ENCODE results near the gene PLXNA4. TPM values are rescaled to one million over a fixed set of nuclear protein-coding genes. Genes with fewer than 3 reads are reported as not detected.

Gene PLXNA4
- total RNA-seq, 4 donors from 2014 or later = 4.8 to 19.7 (median 10.7) TPM

DNA sequence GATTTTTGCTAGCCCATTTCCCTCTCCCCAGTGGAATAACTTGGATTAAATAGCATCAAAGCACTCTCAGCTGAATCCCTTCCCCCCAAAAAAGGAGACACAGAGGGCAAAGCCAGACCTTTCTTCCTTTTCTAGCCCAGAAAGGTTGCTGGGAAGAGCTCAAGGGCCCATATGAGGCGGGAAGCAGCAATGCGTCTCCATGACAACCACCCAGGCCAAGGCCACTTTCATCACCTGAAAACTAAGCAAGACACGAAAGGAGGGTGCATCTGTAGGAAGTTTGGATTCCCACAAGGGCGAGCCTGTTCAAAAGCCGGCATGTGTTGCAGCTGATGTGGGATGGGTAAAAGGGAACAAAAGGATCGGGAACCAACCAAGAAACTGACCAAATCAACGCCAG lies 229.1 kb downstream of the PLXNA4 start:
- no peak for ATAC-seq
- Histone ChIP-seq H3K27me3 (peaks cover 13% of the 10 kb centered on the region), H3K36me3 (no peaks in the 10 kb centered on the region), H3K27ac (no peak overlapping the region), H3K4me3 (no peak overlapping the region), H3K9me3 (no peaks in the 10 kb centered on the region), H3K4me1 (peaks cover 0 to 8% (median 4%) of the 10 kb centered on the region in 3 donors)
- TF ChIP-seq POLR2A (IDR thresholded peaks at IDR 0.05) (no peak), POLR2AphosphoS5 (IDR thresholded peaks at IDR 0.05) (no peak), EP300 (IDR thresholded peaks at IDR 0.05) (no peak)
- TF ChIP-seq, protein P1, sequence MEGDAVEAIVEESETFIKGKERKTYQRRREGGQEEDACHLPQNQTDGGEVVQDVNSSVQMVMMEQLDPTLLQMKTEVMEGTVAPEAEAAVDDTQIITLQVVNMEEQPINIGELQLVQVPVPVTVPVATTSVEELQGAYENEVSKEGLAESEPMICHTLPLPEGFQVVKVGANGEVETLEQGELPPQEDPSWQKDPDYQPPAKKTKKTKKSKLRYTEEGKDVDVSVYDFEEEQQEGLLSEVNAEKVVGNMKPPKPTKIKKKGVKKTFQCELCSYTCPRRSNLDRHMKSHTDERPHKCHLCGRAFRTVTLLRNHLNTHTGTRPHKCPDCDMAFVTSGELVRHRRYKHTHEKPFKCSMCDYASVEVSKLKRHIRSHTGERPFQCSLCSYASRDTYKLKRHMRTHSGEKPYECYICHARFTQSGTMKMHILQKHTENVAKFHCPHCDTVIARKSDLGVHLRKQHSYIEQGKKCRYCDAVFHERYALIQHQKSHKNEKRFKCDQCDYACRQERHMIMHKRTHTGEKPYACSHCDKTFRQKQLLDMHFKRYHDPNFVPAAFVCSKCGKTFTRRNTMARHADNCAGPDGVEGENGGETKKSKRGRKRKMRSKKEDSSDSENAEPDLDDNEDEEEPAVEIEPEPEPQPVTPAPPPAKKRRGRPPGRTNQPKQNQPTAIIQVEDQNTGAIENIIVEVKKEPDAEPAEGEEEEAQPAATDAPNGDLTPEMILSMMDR (IDR thresholded peaks at IDR 0.05) = no peak
- 90 to 97% methylated on average over 4 to 5 of the region's 7 CpGs for whole genome bisulfite sequencing, 2 donors (ENCODE audit: low coverage in 1 of 2)

DNA sequence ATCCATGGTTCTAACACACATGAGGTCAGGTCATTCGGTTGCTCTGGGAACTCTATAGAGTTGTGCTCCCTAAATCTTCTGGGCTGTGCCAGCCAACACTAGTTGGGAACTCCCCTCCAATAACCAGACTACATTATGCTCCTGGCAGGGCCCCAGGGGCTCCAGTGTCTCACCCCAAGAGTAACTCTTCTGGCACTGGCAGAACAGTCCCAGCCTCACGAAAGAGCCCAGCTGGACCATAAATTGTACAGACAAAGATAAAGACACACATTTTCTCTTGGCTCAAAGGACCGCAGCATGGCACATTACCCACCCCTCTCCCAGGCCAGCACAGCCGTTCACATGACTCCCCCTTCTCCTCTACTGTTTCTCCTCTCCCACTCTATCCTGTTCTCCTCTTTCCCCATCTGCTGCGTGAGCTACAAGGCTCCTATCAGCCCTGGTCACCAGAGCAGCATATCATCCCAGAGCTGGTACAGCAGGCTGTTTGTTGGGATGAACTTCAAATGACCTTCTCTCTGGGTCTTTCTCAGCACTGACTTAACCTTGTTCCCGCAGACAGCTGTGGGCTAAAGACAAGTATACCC lies 230.6 kb downstream of the PLXNA4 start:
- TF ChIP-seq, protein P1 (IDR thresholded peaks at IDR 0.05) = no peak
- 68 to 69% methylated on average over 4 to 6 of the region's 6 CpGs for WGBS, 2 donors (ENCODE audit: low coverage in 1 of 2)
- H3K36me3 ChIP-seq = no peaks in the 10 kb centered on the region
- no peak overlapping the region for H3K4me3 ChIP-seq
- no peak for ATAC-seq
- H3K27me3 ChIP-seq = peaks cover 13% of the 10 kb centered on the region
- no peaks in the 10 kb centered on the region for H3K4me1 ChIP-seq
- no peaks in the 10 kb centered on the region for H3K9me3 ChIP-seq
- H3K27ac ChIP-seq = no peak overlapping the region

DNA sequence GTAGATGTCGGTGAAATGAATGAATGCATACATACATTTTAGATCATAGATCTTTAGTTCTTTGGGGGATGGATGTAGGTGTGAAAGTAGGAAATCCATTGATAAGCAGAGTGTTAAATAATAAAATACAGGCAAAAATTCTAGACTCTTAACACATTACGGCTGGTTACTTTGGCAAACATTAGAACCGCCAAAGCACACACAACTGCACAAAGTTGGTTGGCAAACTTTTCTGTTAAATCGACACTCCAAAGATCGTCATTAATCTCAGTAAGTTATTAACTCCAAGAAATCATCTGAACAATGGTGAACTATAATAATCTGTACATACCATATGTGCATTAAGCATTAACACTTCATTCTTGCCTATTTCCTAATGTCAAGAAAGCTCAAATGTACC lies 231.2 kb downstream of the PLXNA4 start:
- Histone ChIP-seq H3K27me3 (peaks cover 9% of the 10 kb centered on the region), H3K27ac (no peak overlapping the region), H3K4me3 (no peak overlapping the region), H3K9me3 (no peaks in the 10 kb centered on the region), H3K4me1 (no peaks in the 10 kb centered on the region), H3K36me3 (no peaks in the 10 kb centered on the region)
- WGBS, 2 donors (ENCODE audit: low coverage in 1 of 2) = 95 to 97% methylated on average over 4 to 5 of the region's 5 CpGs
- TF ChIP-seq POLR2AphosphoS5 (IDR thresholded peaks at IDR 0.05) (no peak), EP300 (IDR thresholded peaks at IDR 0.05) (no peak), POLR2A (IDR thresholded peaks at IDR 0.05) (no peak)
- TF ChIP-seq, protein P1 (IDR thresholded peaks at IDR 0.05) = no peak
- no peak for ATAC-seq

DNA sequence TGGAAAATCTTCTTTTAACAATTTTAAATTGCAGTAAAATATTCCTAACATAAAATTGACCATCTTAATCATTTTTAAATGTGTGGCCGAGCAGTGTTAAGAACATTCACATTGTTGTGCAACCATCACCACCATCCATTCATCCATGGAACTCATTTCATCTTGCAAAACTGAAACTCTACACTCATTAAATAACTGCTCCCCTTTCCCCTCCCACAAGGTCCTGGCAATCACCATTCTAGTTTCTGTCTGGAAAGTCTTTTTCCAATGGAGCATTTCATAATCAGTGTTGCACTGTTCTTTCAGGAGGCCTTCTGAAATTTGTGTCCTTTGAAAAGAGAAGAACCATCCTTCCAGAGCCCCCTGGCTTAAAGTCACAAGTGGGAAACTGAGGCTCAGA lies 233.1 kb downstream of the PLXNA4 start:
- H3K27me3 ChIP-seq = peaks cover 9% of the 10 kb centered on the region
- no peak overlapping the region for H3K4me3 ChIP-seq
- no peaks in the 10 kb centered on the region for H3K36me3 ChIP-seq
- H3K27ac ChIP-seq = peak overlapping the region in 1 of 4 donors; percentile 31
- no peaks in the 10 kb centered on the region for H3K4me1 ChIP-seq
- H3K9me3 ChIP-seq = no peaks in the 10 kb centered on the region
- WGBS, 2 donors (ENCODE audit: low coverage in 1 of 2) = 47 to 86% methylated on average over 1 of the region's 1 CpG
- TF ChIP-seq POLR2A (IDR thresholded peaks at IDR 0.05) (no peak), EP300 (IDR thresholded peaks at IDR 0.05) (no peak), POLR2AphosphoS5 (IDR thresholded peaks at IDR 0.05) (peak; percentile 59)
- TF ChIP-seq, protein P1 (IDR thresholded peaks at IDR 0.05) = no peak
- peak; percentile 83 for ATAC-seq

DNA sequence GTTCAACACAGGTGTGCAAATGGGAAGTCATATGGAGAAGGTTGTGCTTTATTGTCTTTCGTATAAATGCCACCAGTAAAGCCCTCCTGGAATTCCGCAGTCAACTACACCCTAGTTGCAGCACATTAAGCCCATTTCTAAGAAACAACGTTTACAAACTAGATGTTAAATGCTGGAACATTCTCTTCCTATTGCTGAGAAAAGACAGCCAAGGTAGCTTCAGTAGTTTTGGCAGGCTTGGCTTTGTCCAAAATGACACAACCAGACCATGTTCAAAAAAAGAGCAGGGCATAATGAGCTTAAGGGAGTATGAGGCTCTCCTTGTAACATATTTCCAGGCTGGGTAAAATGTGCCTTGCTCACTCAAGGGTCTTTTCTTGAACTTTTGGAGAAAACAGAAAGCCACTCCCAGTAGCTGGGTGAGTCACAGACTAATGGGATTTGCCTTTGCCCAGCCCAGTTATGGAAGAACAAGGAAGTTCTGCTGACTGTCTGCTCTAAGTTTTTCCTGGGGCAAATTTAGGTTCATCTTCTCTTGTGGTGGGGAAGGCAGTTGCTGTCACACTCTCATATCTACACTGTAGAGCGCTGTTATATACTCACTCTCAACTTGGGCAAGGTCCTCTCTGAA lies 238.7 kb downstream of the PLXNA4 start:
- ATAC-seq = no peak
- no peak overlapping the region for H3K4me3 ChIP-seq
- H3K36me3 ChIP-seq = no peaks in the 10 kb centered on the region
- WGBS, 2 donors (ENCODE audit: low coverage in 1 of 2) = 62 to 72% methylated on average over 4 of the region's 4 CpGs
- H3K27ac ChIP-seq = no peak overlapping the region
- H3K4me1 ChIP-seq = no peaks in the 10 kb centered on the region
- H3K27me3 ChIP-seq = no peaks in the 10 kb centered on the region
- TF ChIP-seq POLR2A (IDR thresholded peaks at IDR 0.05) = no peak
- peak; percentile 24 for TF ChIP-seq POLR2AphosphoS5 (IDR thresholded peaks at IDR 0.05)
- no peak for TF ChIP-seq EP300 (IDR thresholded peaks at IDR 0.05)
- TF ChIP-seq, protein P1 (IDR thresholded peaks at IDR 0.05) = no peak
- H3K9me3 ChIP-seq = no peaks in the 10 kb centered on the region

All from gastroesophageal sphincter (tissue), 4 donors.